Activated CD4-positive, alpha-beta T cell treated with anti-CD3 and anti-CD28 coated beads, Interleukin-2, amount 10 ng/mL, durations not matched to agents 24 days and 14 days (primary cell): ENCODE measurements around the gene SPDYE8. TPM values are rescaled to one million over a fixed set of nuclear protein-coding genes. Genes with fewer than 3 reads are reported as not detected.
"Not testable (repeated sequence)": the region's sequence is repeated elsewhere in the genome, so short reads cannot be mapped to it uniquely, and the experiment has no call there.

Source experiments
- DNase-seq: peaks from one replicate; pipeline ENCODE4 v3.0.0; 2022
- H3K27ac Mint-ChIP-seq: one replicate; pipeline ENCODE4 v1.8.0; 2022; ENCODE audit warnings: mild to moderate bottlenecking, mixed read lengths
- H3K27me3 Mint-ChIP-seq: one replicate; pipeline ENCODE4 v1.8.0; 2022; ENCODE audit warnings: mixed read lengths
- H3K36me3 Mint-ChIP-seq: one replicate; pipeline ENCODE4 v1.8.0; 2022; ENCODE audit warnings: low read depth, mild to moderate bottlenecking, mixed read lengths
- H3K4me1 Mint-ChIP-seq: one replicate; pipeline ENCODE4 v1.8.0; 2021; ENCODE audit warnings: mixed read lengths
- H3K4me3 Mint-ChIP-seq: one replicate; pipeline ENCODE4 v1.8.0; 2022; ENCODE audit warnings: mild to moderate bottlenecking, moderate library complexity, mixed read lengths
- H3K9me3 Mint-ChIP-seq: one replicate; pipeline ENCODE4 v1.8.0; 2021; ENCODE audit warnings: mixed read lengths
- intact Hi-C: fragments of 100-400 bp; cut with micrococcal nuclease; formaldehyde crosslinking; loops from one replicate; pipeline ENCODE4 v1.15.1; 2023
- total RNA-seq: library from RNA; stranded (reverse); gene quantifications from 2 replicates; pipeline ENCODE4 v1.2.3, GENCODE V29; 2022

SPDYE8 gene
- total RNA-seq, 1 donor from 2014 or later: not detected

- intact Hi-C loops, H3K4me1 Mint-ChIP-seq, H3K9me3 Mint-ChIP-seq, H3K27ac Mint-ChIP-seq, H3K27me3 Mint-ChIP-seq, DNase-seq, H3K4me3 Mint-ChIP-seq, H3K36me3 Mint-ChIP-seq: not testable (repeated sequence)
Measured at GRCh38 chr7:72971505-72971904, 58.1 kb downstream of the SPDYE8 start.

Other genes with a start within 250 kb of the SPDYE8 start
- gene TYW1B, start 201.6 kb downstream of the SPDYE8 start, total RNA-seq: 3.3 and 4.2 TPM in 2 replicates
- 69.7 and 70.2 TPM in 2 replicates for gene POM121, start 104.7 kb downstream of the SPDYE8 start, total RNA-seq
- gene TRIM74, start 60.3 kb downstream of the SPDYE8 start, total RNA-seq: 0.33 and 2.1 TPM in 2 replicates
- not detected in 2 replicates for gene SPDYE11, start 28.1 kb upstream of the SPDYE8 start, total RNA-seq
- gene SPDYE9, start 56.3 kb upstream of the SPDYE8 start, total RNA-seq: not detected in 2 replicates